CD8-positive, alpha-beta memory T cell (primary cell): ENCODE results near the gene WDR37. TPM values are rescaled to one million over a fixed set of nuclear protein-coding genes. Genes with fewer than 3 reads are reported as not detected.
A peak's percentile ranks its signal among the peaks of the same experiment; 100 is the strongest.

Experiments used
- CTCF ChIA-PET: fragments of 350-600 bp; sonication (Branson Sonifier 250); formaldehyde crosslinking; loops from one replicate; lab custom pipeline; 2021; ENCODE audit warnings: antibody characterized with exemption; lab: Charles Lee
- POLR2A ChIA-PET: fragments of 350-600 bp; sonication (Branson Sonifier 250); formaldehyde crosslinking; loops from one replicate; lab custom pipeline; 2021; ENCODE audit warnings: antibody characterized with exemption; lab: Charles Lee
- DNase-seq, 5 donors: peaks; one replicate each; pipeline versions ENCODE4 v3.0.0 to v3.0.0-alpha.2; 2020 to 2022; ENCODE audit warnings: mixed read lengths in 1 of 5
- H3K27ac ChIP-seq: one replicate; pipeline ENCODE4 v1.7.0; 2013; ENCODE audit warnings: low read depth, mild to moderate bottlenecking, low read length, moderate library complexity
- H3K27me3 ChIP-seq: 2 replicates; pipeline ENCODE4 v1.7.0; 2013; ENCODE audit warnings: low read length, mild to moderate bottlenecking; ENCODE audit not compliant: insufficient read depth, poor library complexity, severe bottlenecking
- H3K36me3 ChIP-seq: 2 replicates; pipeline ENCODE4 v1.7.0; 2013; ENCODE audit warnings: mild to moderate bottlenecking, low read length, moderate library complexity; ENCODE audit not compliant: insufficient read depth
- H3K4me1 ChIP-seq: 2 replicates; pipeline ENCODE4 v1.7.0; 2013; ENCODE audit warnings: mild to moderate bottlenecking, low read length, moderate library complexity; ENCODE audit not compliant: insufficient read depth
- H3K4me3 ChIP-seq: 2 replicates; pipeline ENCODE4 v1.7.0; 2013; ENCODE audit warnings: mild to moderate bottlenecking, low read length
- H3K9me3 ChIP-seq: 2 replicates; pipeline ENCODE4 v1.7.0; 2013; ENCODE audit warnings: mild to moderate bottlenecking, low read length
- H3K27ac Mint-ChIP-seq, 8 donors: one replicate each; pipeline ENCODE4 v1.8.0; 2020 to 2021; ENCODE audit warnings: mixed read lengths in 8 of 8, mild to moderate bottlenecking in 6 of 8, inconsistent platforms in 3 of 8, moderate library complexity in 3 of 8
- H3K27me3 Mint-ChIP-seq, 2 donors: one replicate each; pipeline ENCODE4 v1.8.0; 2020 to 2021; ENCODE audit warnings: mixed read lengths in 2 of 2, mild to moderate bottlenecking in 1 of 2, moderate library complexity in 1 of 2
- H3K36me3 Mint-ChIP-seq, 3 donors: one replicate each; pipeline ENCODE4 v1.8.0; 2020 to 2021; ENCODE audit warnings: mixed read lengths in 3 of 3, inconsistent platforms in 1 of 3, mild to moderate bottlenecking in 1 of 3
- H3K4me1 Mint-ChIP-seq, 3 donors: one replicate each; pipeline ENCODE4 v1.8.0; 2020 to 2021; ENCODE audit warnings: mixed read lengths in 3 of 3, inconsistent platforms in 1 of 3, mild to moderate bottlenecking in 1 of 3
- H3K4me3 Mint-ChIP-seq, 7 donors: one replicate each; pipeline ENCODE4 v1.8.0; 2020 to 2021; ENCODE audit warnings: mixed read lengths in 7 of 7, mild to moderate bottlenecking in 6 of 7, moderate library complexity in 4 of 7, inconsistent platforms in 2 of 7
- H3K9me3 Mint-ChIP-seq, 5 donors: one replicate each; pipeline ENCODE4 v1.8.0; 2020 to 2022; ENCODE audit warnings: mixed read lengths in 5 of 5, mild to moderate bottlenecking in 3 of 5, moderate library complexity in 2 of 5, inconsistent platforms in 1 of 5
- polyA plus RNA-seq: library from polyadenylated mRNA; unstranded; fragments of 300-500 nt; fragmentation: Illumina TruSeq; gene quantifications from one replicate; pipeline ENCODE4 v1.2.3, GENCODE V29; 2021
- total RNA-seq, 2 experiments: library from RNA; stranded (reverse); gene quantifications; one replicate each; pipeline ENCODE4 v1.2.3, GENCODE V29; 2021

Gene WDR37
- total and polyA plus RNA-seq, 3 experiments from 2014 or later = 14.5 to 21.7 (median 15.8) TPM

GRCh38 chr10:1043532-1043995, 12.6 kb upstream of the WDR37 start:
- DNase-seq = peak in 2 of 5 donors; percentile 38 to 42
- Mint-ChIP-seq H3K36me3 (peaks cover 0 to 53% (median 7%) of the 10 kb centered on the region in 3 donors), H3K27me3 (peaks cover 0 to 5% of the 10 kb centered on the region in 2 donors), H3K4me1 (peaks cover 45 to 50% (median 50%) of the 10 kb centered on the region in 3 donors), H3K9me3 (no peaks in the 10 kb centered on the region), H3K4me3 (peak overlapping the region; percentile 63 to 92 (median 84)), H3K27ac (peak overlapping the region; percentile 87 to 98 (median 92))
- peak overlapping the region; percentile 55 for H3K27ac ChIP-seq
- H3K36me3 ChIP-seq = peaks cover 17% of the 10 kb centered on the region
- H3K4me3 ChIP-seq = peak overlapping the region; percentile 16
- CTCF ChIA-PET = interaction anchor here (1.4 kb wide), 1 partner anchor 37 kb away, joined by 3 read pairs; no protein-coding TSS in a partner anchor
- no peaks in the 10 kb centered on the region for H3K27me3 ChIP-seq
- no peaks in the 10 kb centered on the region for H3K9me3 ChIP-seq
- peaks cover 44% of the 10 kb centered on the region for H3K4me1 ChIP-seq
- POLR2A ChIA-PET = interaction anchor here (0.5 kb wide), 1 partner anchor 49 kb away, joined by 3 read pairs; no protein-coding TSS in a partner anchor

DNA sequence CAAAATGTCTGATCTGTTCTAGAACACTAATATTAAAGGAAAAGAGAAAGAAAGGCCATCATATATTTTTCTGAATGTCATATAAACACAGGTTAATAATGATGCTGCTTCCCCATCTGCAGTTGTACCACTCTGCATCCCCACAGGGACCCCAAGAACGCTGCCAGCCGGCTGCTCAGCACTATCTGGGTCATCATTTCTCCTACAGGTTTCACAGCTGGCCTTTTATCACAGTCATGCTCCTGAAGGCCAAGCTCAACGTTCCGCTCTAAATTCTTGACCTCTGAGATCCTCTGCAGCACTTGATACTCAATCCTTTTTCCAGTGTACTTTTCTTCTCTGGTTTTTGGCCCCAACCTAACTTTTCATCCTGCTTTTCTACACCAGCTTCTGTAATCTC, 12.0 kb upstream of the WDR37 start:
- CTCF ChIA-PET = interaction anchor here (1.4 kb wide), 1 partner anchor 36 kb away, joined by 3 read pairs; no protein-coding TSS in a partner anchor
- no peaks in the 10 kb centered on the region for H3K27me3 ChIP-seq
- H3K4me1 ChIP-seq = peaks cover 44% of the 10 kb centered on the region
- Mint-ChIP-seq H3K4me1 (peaks cover 45 to 53% (median 50%) of the 10 kb centered on the region in 3 donors), H3K27me3 (peaks cover 0 to 5% of the 10 kb centered on the region in 2 donors), H3K36me3 (peaks cover 0 to 59% (median 7%) of the 10 kb centered on the region in 3 donors), H3K9me3 (no peaks in the 10 kb centered on the region), H3K4me3 (peak overlapping the region; percentile 63 to 92 (median 84)), H3K27ac (peak overlapping the region in 7 of 8 donors; percentile 87 to 98 (median 94))
- no peaks in the 10 kb centered on the region for H3K9me3 ChIP-seq
- peaks cover 17% of the 10 kb centered on the region for H3K36me3 ChIP-seq
- H3K27ac ChIP-seq = peak overlapping the region; percentile 55
- peak overlapping the region; percentile 16 for H3K4me3 ChIP-seq
- DNase-seq = no peak
- POLR2A ChIA-PET = no interaction called here

GRCh38 chr10:1044964-1045363, 11.2 kb upstream of the WDR37 start:
- ChIA-PET POLR2A (interaction anchor here (1.4 kb wide), 1 partner anchor 11 kb away, joined by 3 read pairs; the partner anchor contains the start of gene WDR37), CTCF (interaction anchor here (1.0 kb wide), 1 partner anchor 13 kb away, joined by 3 read pairs; no protein-coding TSS in a partner anchor)
- Histone ChIP-seq H3K4me3 (peak overlapping the region; percentile 16), H3K36me3 (peaks cover 16% of the 10 kb centered on the region), H3K27ac (no peak overlapping the region), H3K9me3 (no peaks in the 10 kb centered on the region), H3K4me1 (peaks cover 48% of the 10 kb centered on the region), H3K27me3 (no peaks in the 10 kb centered on the region)
- Mint-ChIP-seq H3K4me3 (peak overlapping the region; percentile 49 to 86 (median 63)), H3K4me1 (peaks cover 48 to 61% (median 49%) of the 10 kb centered on the region in 3 donors), H3K9me3 (no peaks in the 10 kb centered on the region), H3K27ac (peak overlapping the region; percentile 10 to 98 (median 92)), H3K27me3 (peaks cover 0 to 5% of the 10 kb centered on the region in 2 donors), H3K36me3 (peaks cover 0 to 60% (median 7%) of the 10 kb centered on the region in 3 donors)
- no peak for DNase-seq

DNA sequence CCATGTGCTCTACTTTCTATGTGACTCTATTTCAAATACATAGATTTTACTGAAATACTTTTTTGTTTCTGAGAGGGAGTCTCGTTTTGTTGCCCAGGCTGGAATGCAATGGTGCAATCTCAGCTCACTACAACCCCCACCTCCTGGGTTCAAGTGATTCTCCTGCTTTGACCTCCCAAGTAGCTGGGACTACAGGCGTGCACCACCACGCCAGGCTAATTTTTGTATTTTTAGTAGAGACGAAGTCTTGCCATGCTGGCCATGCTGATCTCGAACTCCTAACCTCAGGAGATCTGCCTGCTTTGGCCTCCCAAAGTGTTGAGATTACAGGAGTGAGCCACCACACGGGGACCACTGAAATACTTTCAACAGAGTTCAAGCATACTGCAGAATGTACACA, 10.8 kb upstream of the WDR37 start:
- Mint-ChIP-seq H3K27ac (peak overlapping the region; percentile 27 to 98 (median 92)), H3K9me3 (no peaks in the 10 kb centered on the region), H3K4me3 (peak overlapping the region; percentile 49 to 86 (median 63)), H3K4me1 (peaks cover 49 to 61% (median 53%) of the 10 kb centered on the region in 3 donors), H3K36me3 (peaks cover 0 to 57% (median 3%) of the 10 kb centered on the region in 3 donors), H3K27me3 (peaks cover 0 to 5% of the 10 kb centered on the region in 2 donors)
- no peaks in the 10 kb centered on the region for H3K27me3 ChIP-seq
- DNase-seq = no peak
- H3K9me3 ChIP-seq = no peaks in the 10 kb centered on the region
- no peak overlapping the region for H3K4me3 ChIP-seq
- H3K4me1 ChIP-seq = peaks cover 53% of the 10 kb centered on the region
- peaks cover 11% of the 10 kb centered on the region for H3K36me3 ChIP-seq
- no peak overlapping the region for H3K27ac ChIP-seq
- POLR2A ChIA-PET = interaction anchor here (1.4 kb wide), 1 partner anchor 10 kb away, joined by 3 read pairs; the partner anchor contains the start of gene WDR37
- CTCF ChIA-PET = interaction anchor here (1.0 kb wide), 1 partner anchor 12 kb away, joined by 3 read pairs; no protein-coding TSS in a partner anchor

- Mint-ChIP-seq H3K4me3 (peak overlapping the region; percentile 92 to 95 (median 95)), H3K4me1 (peaks cover 66 to 86% (median 78%) of the 10 kb centered on the region in 3 donors), H3K9me3 (no peaks in the 10 kb centered on the region), H3K27ac (peak overlapping the region; percentile 98 to 99 (median 99)), H3K36me3 (peaks cover 0 to 53% (median 2%) of the 10 kb centered on the region in 3 donors), H3K27me3 (peaks cover 0 to 5% of the 10 kb centered on the region in 2 donors)
- Histone ChIP-seq H3K36me3 (peaks cover 13% of the 10 kb centered on the region), H3K4me1 (peaks cover 72% of the 10 kb centered on the region), H3K27ac (peak overlapping the region; percentile 93), H3K27me3 (no peaks in the 10 kb centered on the region), H3K9me3 (no peaks in the 10 kb centered on the region), H3K4me3 (peak overlapping the region; percentile 82)
- ChIA-PET POLR2A (interaction anchor here (0.8 to 2.3 kb wide), 4 partner anchors 11 to 116 kb away, joined by 4 to 19 read pairs (median 8); partner anchors contain the start of gene LARP4B), CTCF (interaction anchor here (1.7 kb wide), 1 partner anchor 60 kb away, joined by 4 read pairs; the partner anchor contains the start of gene GTPBP4)
- no peak for DNase-seq
Measured at GRCh38 chr10:1047937-1048336, 8.2 kb upstream of the WDR37 start.

GRCh38 chr10:1048349-1048731, 7.8 kb upstream of the WDR37 start:
- Mint-ChIP-seq H3K27me3 (peaks cover 0 to 5% of the 10 kb centered on the region in 2 donors), H3K27ac (peak overlapping the region; percentile 98 to 99 (median 99)), H3K4me3 (peak overlapping the region; percentile 92 to 95 (median 95)), H3K36me3 (peaks cover 0 to 53% (median 2%) of the 10 kb centered on the region in 3 donors), H3K9me3 (no peaks in the 10 kb centered on the region), H3K4me1 (peaks cover 63 to 86% (median 78%) of the 10 kb centered on the region in 3 donors)
- peak in 1 of 5 donors; percentile 83 for DNase-seq
- H3K27ac ChIP-seq = peak overlapping the region; percentile 93
- CTCF ChIA-PET = interaction anchor here (1.0 to 1.7 kb wide), 3 partner anchors 15 to 60 kb away, joined by 3 to 6 read pairs (median 4); partner anchors contain the start of gene GTPBP4
- POLR2A ChIA-PET = interaction anchor here (0.7 to 2.3 kb wide), 7 partner anchors 10 to 117 kb away, joined by 3 to 19 read pairs (median 5); partner anchors contain the start of gene LARP4B
- H3K4me1 ChIP-seq = peaks cover 68% of the 10 kb centered on the region
- H3K9me3 ChIP-seq = no peaks in the 10 kb centered on the region
- peaks cover 10% of the 10 kb centered on the region for H3K36me3 ChIP-seq
- no peaks in the 10 kb centered on the region for H3K27me3 ChIP-seq
- peak overlapping the region; percentile 82 for H3K4me3 ChIP-seq

DNA sequence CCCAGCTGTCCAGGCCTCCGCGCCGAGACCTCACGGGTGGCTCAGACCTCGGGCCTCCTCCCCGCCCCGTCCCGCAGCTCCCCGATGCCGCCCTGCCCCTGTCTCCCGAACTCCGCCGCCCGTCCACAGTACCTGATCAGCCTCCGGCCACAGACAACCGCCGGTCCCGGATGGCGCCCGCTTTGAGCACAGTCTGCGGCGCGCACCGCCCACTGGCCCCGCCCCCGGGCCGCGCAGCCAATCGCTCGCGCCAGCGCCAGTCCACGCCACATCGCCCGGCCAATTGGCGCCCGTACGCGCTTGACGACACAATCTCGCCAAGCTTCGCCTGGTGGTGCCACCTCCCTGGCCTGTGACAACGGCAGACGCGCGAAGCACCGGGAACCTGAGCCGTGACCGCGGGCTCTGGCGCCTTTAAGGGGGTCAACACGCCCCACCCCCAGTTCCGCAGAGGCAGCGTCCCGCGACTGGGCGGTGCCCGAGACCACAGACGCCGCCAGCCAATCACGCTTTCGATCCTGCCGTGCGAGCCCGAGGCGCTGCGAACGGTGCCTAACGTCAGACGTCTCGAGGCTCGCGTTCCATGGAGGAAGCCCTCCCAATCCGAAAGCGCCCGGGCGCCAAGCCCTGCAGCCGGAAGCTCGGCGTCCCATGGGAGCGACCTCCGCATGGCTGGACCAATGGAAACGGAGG, 7.3 kb upstream of the WDR37 start, which contains the start of gene IDI1:
Gene IDI1, minus strand, starts transcription at position 388 of the 693 bp plus-strand sequence. Its CDS starts 116 bp downstream, at position 272.
- H3K27me3 ChIP-seq = no peaks in the 10 kb centered on the region

More for the DNA sequence above, 7.3 kb upstream of the WDR37 start, which contains the start of gene IDI1:
- no peaks in the 10 kb centered on the region for H3K9me3 ChIP-seq
- peaks cover 0 to 5% of the 10 kb centered on the region in 2 donors for H3K27me3 Mint-ChIP-seq
- H3K27ac ChIP-seq = peak within 1 kb of the TSS; percentile 93
- no peaks in the 10 kb centered on the region for H3K9me3 Mint-ChIP-seq
- peak within 1 kb of the TSS; percentile 92 to 95 (median 95) for H3K4me3 Mint-ChIP-seq
- POLR2A ChIA-PET = interaction anchor here (0.6 to 2.3 kb wide), 9 partner anchors 10 to 320 kb away, joined by 3 to 19 read pairs (median 4); partner anchors contain the start of gene LARP4B
- H3K4me1 Mint-ChIP-seq = peaks cover 63 to 86% (median 78%) of the 10 kb centered on the region in 3 donors
- H3K36me3 Mint-ChIP-seq = peaks cover 0 to 54% (median 2%) of the 10 kb centered on the region in 3 donors
- CTCF ChIA-PET = interaction anchor here (1.0 to 1.9 kb wide), 5 partner anchors 11 to 61 kb away, joined by 3 to 6 read pairs (median 4); partner anchors contain the start of gene GTPBP4
- peak within 1 kb of the TSS; percentile 98 to 99 (median 99) for H3K27ac Mint-ChIP-seq
- peak within 1 kb of the TSS; percentile 82 for H3K4me3 ChIP-seq
- peaks cover 63% of the 10 kb centered on the region for H3K4me1 ChIP-seq
- DNase-seq = peak; percentile 95 to 98 (median 98)
- peaks cover 5% of the 10 kb centered on the region for H3K36me3 ChIP-seq
